K562 (cell line): ENCODE measurements around the gene AMIGO1.

Experiments
- GTF2F1 ChIP-seq: IDR thresholded peaks from 2 replicates; pipeline ENCODE4 v1.6.1; 2011; ENCODE audit warnings: low read depth, low read length, improper control_type of control experiment
- HDAC1 ChIP-seq, 2 experiments: fragments of 450-650 bp; IDR thresholded peaks; 2 replicates each; pipeline ENCODE4 v1.6.1; 2016 to 2017; ENCODE audit warnings: inconsistent platforms in 1 of 2, mild to moderate bottlenecking in 1 of 2, moderate library complexity in 1 of 2
- MAX ChIP-seq: sonication (generic); formaldehyde crosslinking; IDR thresholded peaks from 2 replicates; pipeline ENCODE4 v1.9.0; 2022; ENCODE audit warnings: mild to moderate bottlenecking, missing genetic modification reagents
- POLR2A ChIP-seq: fragments of 450-650 bp; conservative IDR thresholded peaks from 2 replicates; pipeline ENCODE4 v1.6.1; 2016
- RAD21 ChIP-seq, 2 experiments: fragments of 250-450 bp in 1 of 2; fragments of 450-650 bp in 1 of 2; sonication (Bioruptor Pico) in 1 of 2; formaldehyde crosslinking in 1 of 2; IDR thresholded peaks in 1 of 2; conservative IDR thresholded peaks in 1 of 2; 2 replicates each; pipeline versions ENCODE4 v1.4.0 to v1.8.0; 2020 to 2022; ENCODE audit warnings: mild to moderate bottlenecking in 2 of 2, moderate library complexity in 1 of 2
- ZNF121 ChIP-seq: sonication (generic); formaldehyde crosslinking; conservative IDR thresholded peaks from 2 replicates; pipeline ENCODE4 v1.8.0; 2022; ENCODE audit warnings: missing genetic modification reagents

- no peak for TF ChIP-seq RAD21 (CRISPR knock-in tag; conservative IDR thresholded peaks at IDR 0.05 in 1 of 2, IDR thresholded peaks at IDR 0.05 in 1 of 2)
- TF ChIP-seq ZNF121 (CRISPR knock-in tag) = no peak
- no peak for TF ChIP-seq GTF2F1
- TF ChIP-seq MAX (CRISPR knock-in tag) = no peak
- TF ChIP-seq POLR2A = no peak
- no peak for TF ChIP-seq HDAC1 (IDR thresholded peaks at IDR 0.05)
These were observed 34.8 kb downstream of the AMIGO1 start for GRCh38 chr1:109474697-109475096.
